HepG2 (cell line): ENCODE data around the gene DDRGK1. TPM values are rescaled to one million over a fixed set of nuclear protein-coding genes. Genes with fewer than 3 reads are reported as not detected.

Experiments used
- CAMTA2 ChIP-seq: sonication (generic); formaldehyde crosslinking; IDR thresholded peaks from 2 replicates; pipeline ENCODE4 v1.4.0; 2020; ENCODE audit warnings: mild to moderate bottlenecking, missing genetic modification reagents, borderline replicate concordance
- CHCHD3 ChIP-seq: sonication (generic); formaldehyde crosslinking; IDR thresholded peaks from 2 replicates; pipeline ENCODE4 v1.8.0; 2022; ENCODE audit warnings: mild to moderate bottlenecking, missing genetic modification reagents, moderate library complexity
- DR1 ChIP-seq: sonication (generic); formaldehyde crosslinking; IDR thresholded peaks from 2 replicates; pipeline ENCODE4 v1.8.0; 2021; ENCODE audit warnings: mild to moderate bottlenecking, missing genetic modification reagents, inconsistent platforms
- HOXA9 ChIP-seq: sonication (generic); formaldehyde crosslinking; IDR thresholded peaks from 2 replicates; pipeline ENCODE4 v1.8.1; 2022; ENCODE audit warnings: missing genetic modification reagents, mild to moderate bottlenecking, moderate library complexity, borderline replicate concordance
- MAFF ChIP-seq: IDR thresholded peaks from 2 replicates; pipeline ENCODE4 v1.6.1; 2011; ENCODE audit warnings: low read depth, low read length, improper control_type of control experiment
- SATB2 ChIP-seq: sonication (generic); formaldehyde crosslinking; IDR thresholded peaks from 2 replicates; pipeline ENCODE4 v1.5.0; 2020; ENCODE audit warnings: missing genetic modification reagents
- TCF7 ChIP-seq: sonication (generic); IDR thresholded peaks from 2 replicates; pipeline ENCODE4 v1.6.1; 2016; ENCODE audit warnings: antibody characterized with exemption, low read depth
- ZBTB26 ChIP-seq: IDR thresholded peaks from 2 replicates; pipeline ENCODE4 v1.6.1; 2016; ENCODE audit warnings: missing compliant biosample characterization, missing genetic modification reagents, borderline replicate concordance
- ZBTB34 ChIP-seq: sonication (generic); formaldehyde crosslinking; IDR thresholded peaks from 2 replicates; pipeline ENCODE4 v1.8.0; 2022; ENCODE audit warnings: mild to moderate bottlenecking, missing genetic modification reagents
- ZEB1 ChIP-seq: IDR thresholded peaks from 2 replicates; pipeline ENCODE4 v1.6.1; 2012; ENCODE audit warnings: mild to moderate bottlenecking, low read depth, inconsistent platforms; ENCODE audit not compliant: insufficient replicate concordance
- ZNF263 ChIP-seq: sonication (generic); formaldehyde crosslinking; IDR thresholded peaks from 2 replicates; pipeline ENCODE4 v1.4.0; 2020; ENCODE audit warnings: missing genetic modification reagents
- ZNF331 ChIP-seq: sonication (generic); formaldehyde crosslinking; IDR thresholded peaks from 2 replicates; pipeline ENCODE4 v1.4.0; 2020; ENCODE audit warnings: missing genetic modification reagents
- ZNF451 ChIP-seq: sonication (generic); formaldehyde crosslinking; IDR thresholded peaks from 2 replicates; pipeline ENCODE4 v1.5.0; 2020; ENCODE audit warnings: mild to moderate bottlenecking, missing genetic modification reagents
- ZNF792 ChIP-seq: IDR thresholded peaks from 2 replicates; pipeline ENCODE4 v1.6.1; 2016
- ZZZ3 ChIP-seq: sonication (generic); formaldehyde crosslinking; IDR thresholded peaks from 2 replicates; pipeline ENCODE4 v1.4.0; 2020; ENCODE audit warnings: missing genetic modification reagents, mild to moderate bottlenecking, borderline replicate concordance
- polyA plus RNA-seq, 8 experiments: library from polyadenylated mRNA; depleted of rRNA in 3 of 8; stranded (reverse) in 7 of 8; unstranded in 1 of 8; fragments of >200 nt; fragmentation: Illumina TruSeq in 4 of 8; extraction: Trizol in 4 of 8; gene quantifications; 2 replicates each; pipeline versions ENCODE4 v1.2.1 to v1.2.3, GENCODE V29; 2011 to 2016; ENCODE audit warnings: low read depth in 4 of 8, missing spikeins in 1 of 8, mixed read lengths in 1 of 8; ENCODE audit not compliant: insufficient read depth in 1 of 8
- total RNA-seq, 5 experiments: library from RNA; depleted of rRNA; stranded (reverse); fragments of >200 nt; fragmentation: Illumina TruSeq; extraction: Trizol; gene quantifications; 2 replicates each; pipeline ENCODE4 v1.2.3, GENCODE V29; 2016; ENCODE audit warnings: low read depth in 1 of 5
- TF ChIP-seq, protein P1 (sequence below): IDR thresholded peaks from 2 replicates; pipeline ENCODE4 v1.4.0; 2020; ENCODE audit warnings: mild to moderate bottlenecking, missing genetic modification reagents
- TF ChIP-seq, protein P2 (sequence below): sonication (generic); formaldehyde crosslinking; IDR thresholded peaks from 2 replicates; pipeline ENCODE4 v1.5.1; 2020; ENCODE audit warnings: missing genetic modification reagents, mild to moderate bottlenecking, borderline replicate concordance
- TF ChIP-seq, protein P3 (sequence below): sonication (generic); formaldehyde crosslinking; IDR thresholded peaks from 2 replicates; pipeline ENCODE4 v1.5.0; 2020; ENCODE audit warnings: missing genetic modification reagents
- TF ChIP-seq, protein P4 (sequence below): IDR thresholded peaks from 2 replicates; pipeline ENCODE4 v1.6.1; 2018; ENCODE audit warnings: missing genetic modification reagents

The DDRGK1 gene
- total and polyA plus RNA-seq, 2 of the 13 experiments (the other 11 are each of a cell fraction or from before 2014, with no cell fraction given): 96.7 to 149 TPM

DNA sequence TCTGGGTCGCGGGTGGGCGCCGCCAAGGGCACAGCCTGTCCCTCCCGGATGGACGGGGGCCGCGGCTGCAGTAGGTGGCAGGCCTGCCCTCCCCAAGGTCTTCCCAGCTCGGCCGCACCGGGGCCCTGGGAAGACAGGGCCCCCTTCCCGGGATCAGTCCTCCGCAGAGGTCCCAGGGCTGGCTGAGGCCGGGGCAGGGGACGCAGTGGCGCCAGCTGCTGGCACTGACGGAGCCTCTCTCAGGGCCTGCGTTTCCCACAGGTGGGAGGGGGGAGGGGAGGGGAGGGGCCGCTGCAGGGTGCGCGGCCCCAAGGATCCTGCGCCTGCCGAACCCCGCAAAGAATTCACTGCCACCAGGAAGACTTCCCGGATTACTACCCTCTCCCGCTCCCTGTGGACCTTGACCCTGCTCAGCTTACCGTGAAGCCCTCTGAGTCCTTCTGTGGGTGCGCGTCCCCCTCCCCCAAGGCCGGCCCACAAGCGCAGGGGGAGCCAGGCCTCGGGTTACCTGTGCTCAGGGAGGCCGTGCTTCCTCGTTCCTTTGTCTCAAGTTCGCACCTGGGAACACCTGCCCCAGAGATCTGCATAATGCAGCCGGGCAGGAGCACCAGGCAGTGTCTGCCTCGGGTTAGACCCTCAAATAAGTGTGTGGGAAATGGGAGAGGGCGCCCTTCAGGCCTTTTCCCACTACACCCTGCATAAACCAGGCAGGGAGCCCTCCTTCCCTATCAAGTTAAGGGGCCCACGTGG, 36.2 kb downstream of the DDRGK1 start (continued):
- TF ChIP-seq, protein P1, sequence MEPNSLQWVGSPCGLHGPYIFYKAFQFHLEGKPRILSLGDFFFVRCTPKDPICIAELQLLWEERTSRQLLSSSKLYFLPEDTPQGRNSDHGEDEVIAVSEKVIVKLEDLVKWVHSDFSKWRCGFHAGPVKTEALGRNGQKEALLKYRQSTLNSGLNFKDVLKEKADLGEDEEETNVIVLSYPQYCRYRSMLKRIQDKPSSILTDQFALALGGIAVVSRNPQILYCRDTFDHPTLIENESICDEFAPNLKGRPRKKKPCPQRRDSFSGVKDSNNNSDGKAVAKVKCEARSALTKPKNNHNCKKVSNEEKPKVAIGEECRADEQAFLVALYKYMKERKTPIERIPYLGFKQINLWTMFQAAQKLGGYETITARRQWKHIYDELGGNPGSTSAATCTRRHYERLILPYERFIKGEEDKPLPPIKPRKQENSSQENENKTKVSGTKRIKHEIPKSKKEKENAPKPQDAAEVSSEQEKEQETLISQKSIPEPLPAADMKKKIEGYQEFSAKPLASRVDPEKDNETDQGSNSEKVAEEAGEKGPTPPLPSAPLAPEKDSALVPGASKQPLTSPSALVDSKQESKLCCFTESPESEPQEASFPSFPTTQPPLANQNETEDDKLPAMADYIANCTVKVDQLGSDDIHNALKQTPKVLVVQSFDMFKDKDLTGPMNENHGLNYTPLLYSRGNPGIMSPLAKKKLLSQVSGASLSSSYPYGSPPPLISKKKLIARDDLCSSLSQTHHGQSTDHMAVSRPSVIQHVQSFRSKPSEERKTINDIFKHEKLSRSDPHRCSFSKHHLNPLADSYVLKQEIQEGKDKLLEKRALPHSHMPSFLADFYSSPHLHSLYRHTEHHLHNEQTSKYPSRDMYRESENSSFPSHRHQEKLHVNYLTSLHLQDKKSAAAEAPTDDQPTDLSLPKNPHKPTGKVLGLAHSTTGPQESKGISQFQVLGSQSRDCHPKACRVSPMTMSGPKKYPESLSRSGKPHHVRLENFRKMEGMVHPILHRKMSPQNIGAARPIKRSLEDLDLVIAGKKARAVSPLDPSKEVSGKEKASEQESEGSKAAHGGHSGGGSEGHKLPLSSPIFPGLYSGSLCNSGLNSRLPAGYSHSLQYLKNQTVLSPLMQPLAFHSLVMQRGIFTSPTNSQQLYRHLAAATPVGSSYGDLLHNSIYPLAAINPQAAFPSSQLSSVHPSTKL: peak; percentile 90
- TF ChIP-seq HOXA9 (CRISPR knock-in tag) (no peak), ZNF331 (CRISPR knock-in tag) (peak; percentile 86), MAFF (no peak), CAMTA2 (CRISPR knock-in tag) (0 out of 2 replicates have a peak, but pooled peaks have one; percentile 36), ZBTB34 (CRISPR knock-in tag) (0 out of 2 replicates have a peak, but pooled peaks have one; percentile 4), ZEB1 (peak; percentile 99), TCF7 (no peak), CHCHD3 (CRISPR knock-in tag) (peak; percentile 13; the same call in 1 of the 2 replicates), ZNF451 (CRISPR knock-in tag) (no peak), ZZZ3 (CRISPR knock-in tag) (peak; percentile 89), ZBTB26 (CRISPR knock-in tag) (no peak), ZNF792 (CRISPR knock-in tag) (peak; percentile 35; the same call in 1 of the 2 replicates), DR1 (CRISPR knock-in tag) (peak; percentile 31; the same call in 1 of the 2 replicates), ZNF263 (CRISPR knock-in tag) (peak; percentile 88), SATB2 (CRISPR knock-in tag) (no peak)
- TF ChIP-seq, protein P2, sequence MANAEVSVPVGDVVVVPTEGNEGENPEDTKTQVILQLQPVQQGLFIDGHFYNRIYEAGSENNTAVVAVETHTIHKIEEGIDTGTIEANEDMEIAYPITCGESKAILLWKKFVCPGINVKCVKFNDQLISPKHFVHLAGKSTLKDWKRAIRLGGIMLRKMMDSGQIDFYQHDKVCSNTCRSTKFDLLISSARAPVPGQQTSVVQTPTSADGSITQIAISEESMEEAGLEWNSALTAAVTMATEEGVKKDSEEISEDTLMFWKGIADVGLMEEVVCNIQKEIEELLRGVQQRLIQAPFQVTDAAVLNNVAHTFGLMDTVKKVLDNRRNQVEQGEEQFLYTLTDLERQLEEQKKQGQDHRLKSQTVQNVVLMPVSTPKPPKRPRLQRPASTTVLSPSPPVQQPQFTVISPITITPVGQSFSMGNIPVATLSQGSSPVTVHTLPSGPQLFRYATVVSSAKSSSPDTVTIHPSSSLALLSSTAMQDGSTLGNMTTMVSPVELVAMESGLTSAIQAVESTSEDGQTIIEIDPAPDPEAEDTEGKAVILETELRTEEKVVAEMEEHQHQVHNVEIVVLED (CRISPR knock-in tag): peak; percentile 60; the same call in 1 of the 2 replicates
- TF ChIP-seq, protein P3, sequence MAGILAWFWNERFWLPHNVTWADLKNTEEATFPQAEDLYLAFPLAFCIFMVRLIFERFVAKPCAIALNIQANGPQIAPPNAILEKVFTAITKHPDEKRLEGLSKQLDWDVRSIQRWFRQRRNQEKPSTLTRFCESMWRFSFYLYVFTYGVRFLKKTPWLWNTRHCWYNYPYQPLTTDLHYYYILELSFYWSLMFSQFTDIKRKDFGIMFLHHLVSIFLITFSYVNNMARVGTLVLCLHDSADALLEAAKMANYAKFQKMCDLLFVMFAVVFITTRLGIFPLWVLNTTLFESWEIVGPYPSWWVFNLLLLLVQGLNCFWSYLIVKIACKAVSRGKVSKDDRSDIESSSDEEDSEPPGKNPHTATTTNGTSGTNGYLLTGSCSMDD (CRISPR knock-in tag): no peak
- TF ChIP-seq, protein P4, sequence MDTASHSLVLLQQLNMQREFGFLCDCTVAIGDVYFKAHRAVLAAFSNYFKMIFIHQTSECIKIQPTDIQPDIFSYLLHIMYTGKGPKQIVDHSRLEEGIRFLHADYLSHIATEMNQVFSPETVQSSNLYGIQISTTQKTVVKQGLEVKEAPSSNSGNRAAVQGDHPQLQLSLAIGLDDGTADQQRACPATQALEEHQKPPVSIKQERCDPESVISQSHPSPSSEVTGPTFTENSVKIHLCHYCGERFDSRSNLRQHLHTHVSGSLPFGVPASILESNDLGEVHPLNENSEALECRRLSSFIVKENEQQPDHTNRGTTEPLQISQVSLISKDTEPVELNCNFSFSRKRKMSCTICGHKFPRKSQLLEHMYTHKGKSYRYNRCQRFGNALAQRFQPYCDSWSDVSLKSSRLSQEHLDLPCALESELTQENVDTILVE (CRISPR knock-in tag): peak; percentile 79; the same call in 1 of the 2 replicates
